ENCODE results near the gene NFYA. TPM values are rescaled to one million over a fixed set of nuclear protein-coding genes. Genes with fewer than 3 reads are reported as not detected.
A peak's percentile ranks its signal among the peaks of the same experiment; 100 is the strongest.

Gene NFYA
- total and polyA plus RNA-seq, 2 of the 13 experiments (the other 11 are each of a cell fraction or from before 2014, with no cell fraction given): 16.0 to 22.9 TPM

DNA sequence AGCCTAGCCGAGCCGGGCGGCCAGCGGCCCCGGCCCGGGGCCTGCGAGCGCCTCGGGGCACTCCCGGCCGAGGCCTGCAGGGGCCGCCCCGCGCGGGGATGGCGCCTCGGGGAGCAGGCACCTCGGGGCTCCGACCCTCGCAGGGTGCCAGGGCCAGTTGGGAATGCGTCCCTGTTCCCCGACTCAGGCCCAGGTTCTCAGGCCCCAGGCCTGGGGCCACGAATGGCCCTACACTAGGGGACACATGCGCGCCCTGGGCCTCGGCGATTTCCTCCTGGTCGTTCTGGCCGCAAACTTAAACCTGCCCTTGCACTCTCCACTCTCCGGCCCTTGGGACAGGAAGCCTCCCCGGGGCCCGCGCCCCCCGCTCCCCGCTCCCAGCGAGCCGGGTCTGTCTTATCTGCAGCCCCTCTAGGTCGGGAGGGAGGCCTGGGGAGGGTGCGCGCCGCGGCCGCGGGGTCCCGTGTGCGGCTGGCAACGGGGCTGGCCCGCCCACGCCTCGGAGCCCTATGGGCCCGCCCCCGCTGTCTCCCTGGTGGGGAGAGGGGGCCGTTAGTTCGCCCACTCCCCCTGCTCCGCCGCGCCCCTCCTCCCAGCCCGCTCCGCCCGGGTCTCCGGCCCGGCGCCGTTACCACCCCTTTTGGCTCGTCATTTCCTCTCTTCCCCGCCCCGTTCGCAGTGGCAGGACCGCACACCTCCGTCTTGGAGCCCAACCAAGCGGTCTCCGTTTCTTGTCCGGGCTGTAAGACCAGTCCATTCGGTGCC, 611 bp downstream of the NFYA start (continued):
- no peak for TF ChIP-seq TBL1XR1 (IDR thresholded peaks at IDR 0.05; ENCODE audit: borderline replicate concordance, low read length, partially characterized antibody)
- TF ChIP-seq ZNF251 (CRISPR knock-in tag; IDR thresholded peaks at IDR 0.05): no peak
- TF ChIP-seq JARID2 (CRISPR knock-in tag; IDR thresholded peaks at IDR 0.05; ENCODE audit: insufficient replicate concordance): no peak
- no peak for TF ChIP-seq STAT5B (CRISPR knock-in tag; IDR thresholded peaks at IDR 0.05)
- 0 out of 2 replicates have a peak, but pooled peaks have one; percentile 51 for TF ChIP-seq NRL (CRISPR knock-in tag; IDR thresholded peaks at IDR 0.05; ENCODE audit: borderline replicate concordance)
- no peak for TF ChIP-seq ZNF446 (CRISPR knock-in tag; IDR thresholded peaks at IDR 0.05)
- no peak for TF ChIP-seq SSRP1 (CRISPR knock-in tag; IDR thresholded peaks at IDR 0.05)
- no peak for TF ChIP-seq PTBP1 (IDR thresholded peaks at IDR 0.05; ENCODE audit: low read depth, low read length, poor library complexity, severe bottlenecking)
- TF ChIP-seq, protein P1, sequence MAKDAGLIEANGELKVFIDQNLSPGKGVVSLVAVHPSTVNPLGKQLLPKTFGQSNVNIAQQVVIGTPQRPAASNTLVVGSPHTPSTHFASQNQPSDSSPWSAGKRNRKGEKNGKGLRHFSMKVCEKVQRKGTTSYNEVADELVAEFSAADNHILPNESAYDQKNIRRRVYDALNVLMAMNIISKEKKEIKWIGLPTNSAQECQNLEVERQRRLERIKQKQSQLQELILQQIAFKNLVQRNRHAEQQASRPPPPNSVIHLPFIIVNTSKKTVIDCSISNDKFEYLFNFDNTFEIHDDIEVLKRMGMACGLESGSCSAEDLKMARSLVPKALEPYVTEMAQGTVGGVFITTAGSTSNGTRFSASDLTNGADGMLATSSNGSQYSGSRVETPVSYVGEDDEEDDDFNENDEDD (CRISPR knock-in tag; IDR thresholded peaks at IDR 0.05; ENCODE audit: borderline replicate concordance): peak; percentile 61; the same call in 1 of the 2 replicates
- no peak for TF ChIP-seq PHF5A (CRISPR knock-in tag; IDR thresholded peaks at IDR 0.05; ENCODE audit: low read depth, unreplicated experiment)
- TF ChIP-seq ZNF335 (CRISPR knock-in tag; IDR thresholded peaks at IDR 0.05): no peak
- TF ChIP-seq, protein P2, sequence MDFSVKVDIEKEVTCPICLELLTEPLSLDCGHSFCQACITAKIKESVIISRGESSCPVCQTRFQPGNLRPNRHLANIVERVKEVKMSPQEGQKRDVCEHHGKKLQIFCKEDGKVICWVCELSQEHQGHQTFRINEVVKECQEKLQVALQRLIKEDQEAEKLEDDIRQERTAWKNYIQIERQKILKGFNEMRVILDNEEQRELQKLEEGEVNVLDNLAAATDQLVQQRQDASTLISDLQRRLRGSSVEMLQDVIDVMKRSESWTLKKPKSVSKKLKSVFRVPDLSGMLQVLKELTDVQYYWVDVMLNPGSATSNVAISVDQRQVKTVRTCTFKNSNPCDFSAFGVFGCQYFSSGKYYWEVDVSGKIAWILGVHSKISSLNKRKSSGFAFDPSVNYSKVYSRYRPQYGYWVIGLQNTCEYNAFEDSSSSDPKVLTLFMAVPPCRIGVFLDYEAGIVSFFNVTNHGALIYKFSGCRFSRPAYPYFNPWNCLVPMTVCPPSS (IDR thresholded peaks at IDR 0.05): no peak
- TF ChIP-seq EZH2 (conservative IDR thresholded peaks at IDR 0.05; ENCODE audit: low read depth, low read length): no peak
- TF ChIP-seq NFIB (CRISPR knock-in tag; IDR thresholded peaks at IDR 0.05; ENCODE audit: borderline replicate concordance): no peak
- TF ChIP-seq ZNF274 (CRISPR knock-in tag; IDR thresholded peaks at IDR 0.05): 0 out of 2 replicates have a peak, but pooled peaks have one; percentile 37
- no peak for TF ChIP-seq JDP2 (CRISPR knock-in tag; IDR thresholded peaks at IDR 0.05; ENCODE audit: borderline replicate concordance)
- TF ChIP-seq POLR2A (IDR thresholded peaks at IDR 0.05; ENCODE audit: insufficient read depth in 1 of 2, low read depth in 2 of 2, low read length in 2 of 2): peak; percentile 82 to 83
- TF ChIP-seq FOXK2 (IDR thresholded peaks at IDR 0.05): no peak
- TF ChIP-seq, protein P3, sequence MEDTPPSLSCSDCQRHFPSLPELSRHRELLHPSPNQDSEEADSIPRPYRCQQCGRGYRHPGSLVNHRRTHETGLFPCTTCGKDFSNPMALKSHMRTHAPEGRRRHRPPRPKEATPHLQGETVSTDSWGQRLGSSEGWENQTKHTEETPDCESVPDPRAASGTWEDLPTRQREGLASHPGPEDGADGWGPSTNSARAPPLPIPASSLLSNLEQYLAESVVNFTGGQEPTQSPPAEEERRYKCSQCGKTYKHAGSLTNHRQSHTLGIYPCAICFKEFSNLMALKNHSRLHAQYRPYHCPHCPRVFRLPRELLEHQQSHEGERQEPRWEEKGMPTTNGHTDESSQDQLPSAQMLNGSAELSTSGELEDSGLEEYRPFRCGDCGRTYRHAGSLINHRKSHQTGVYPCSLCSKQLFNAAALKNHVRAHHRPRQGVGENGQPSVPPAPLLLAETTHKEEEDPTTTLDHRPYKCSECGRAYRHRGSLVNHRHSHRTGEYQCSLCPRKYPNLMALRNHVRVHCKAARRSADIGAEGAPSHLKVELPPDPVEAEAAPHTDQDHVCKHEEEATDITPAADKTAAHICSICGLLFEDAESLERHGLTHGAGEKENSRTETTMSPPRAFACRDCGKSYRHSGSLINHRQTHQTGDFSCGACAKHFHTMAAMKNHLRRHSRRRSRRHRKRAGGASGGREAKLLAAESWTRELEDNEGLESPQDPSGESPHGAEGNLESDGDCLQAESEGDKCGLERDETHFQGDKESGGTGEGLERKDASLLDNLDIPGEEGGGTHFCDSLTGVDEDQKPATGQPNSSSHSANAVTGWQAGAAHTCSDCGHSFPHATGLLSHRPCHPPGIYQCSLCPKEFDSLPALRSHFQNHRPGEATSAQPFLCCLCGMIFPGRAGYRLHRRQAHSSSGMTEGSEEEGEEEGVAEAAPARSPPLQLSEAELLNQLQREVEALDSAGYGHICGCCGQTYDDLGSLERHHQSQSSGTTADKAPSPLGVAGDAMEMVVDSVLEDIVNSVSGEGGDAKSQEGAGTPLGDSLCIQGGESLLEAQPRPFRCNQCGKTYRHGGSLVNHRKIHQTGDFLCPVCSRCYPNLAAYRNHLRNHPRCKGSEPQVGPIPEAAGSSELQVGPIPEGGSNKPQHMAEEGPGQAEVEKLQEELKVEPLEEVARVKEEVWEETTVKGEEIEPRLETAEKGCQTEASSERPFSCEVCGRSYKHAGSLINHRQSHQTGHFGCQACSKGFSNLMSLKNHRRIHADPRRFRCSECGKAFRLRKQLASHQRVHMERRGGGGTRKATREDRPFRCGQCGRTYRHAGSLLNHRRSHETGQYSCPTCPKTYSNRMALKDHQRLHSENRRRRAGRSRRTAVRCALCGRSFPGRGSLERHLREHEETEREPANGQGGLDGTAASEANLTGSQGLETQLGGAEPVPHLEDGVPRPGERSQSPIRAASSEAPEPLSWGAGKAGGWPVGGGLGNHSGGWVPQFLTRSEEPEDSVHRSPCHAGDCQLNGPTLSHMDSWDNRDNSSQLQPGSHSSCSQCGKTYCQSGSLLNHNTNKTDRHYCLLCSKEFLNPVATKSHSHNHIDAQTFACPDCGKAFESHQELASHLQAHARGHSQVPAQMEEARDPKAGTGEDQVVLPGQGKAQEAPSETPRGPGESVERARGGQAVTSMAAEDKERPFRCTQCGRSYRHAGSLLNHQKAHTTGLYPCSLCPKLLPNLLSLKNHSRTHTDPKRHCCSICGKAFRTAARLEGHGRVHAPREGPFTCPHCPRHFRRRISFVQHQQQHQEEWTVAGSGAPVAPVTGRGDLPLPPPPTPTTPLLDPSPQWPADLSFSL (CRISPR knock-in tag; IDR thresholded peaks at IDR 0.05): no peak
- no peak for TF ChIP-seq HNRNPUL1 (IDR thresholded peaks at IDR 0.05; ENCODE audit: low read depth, low read length)
- TF ChIP-seq CBFB (CRISPR knock-in tag; IDR thresholded peaks at IDR 0.05): no peak
- no peak for TF ChIP-seq ZNF496 (CRISPR knock-in tag; IDR thresholded peaks at IDR 0.05; ENCODE audit: insufficient replicate concordance)
- peak; percentile 42 for TF ChIP-seq YY1 (IDR thresholded peaks at IDR 0.05; ENCODE audit: insufficient read depth, insufficient replicate concordance, low read depth, low read length)
